AG09319 (cell line): ENCODE data around the gene ANKRD33B.
"Not testable (repeated sequence)": the region's sequence is repeated elsewhere in the genome, so short reads cannot be mapped to it uniquely, and the experiment has no call there.

Experiments used
- DNase-seq: peaks from one replicate; pipeline ENCODE4 v3.0.0-alpha.2; 2010; ENCODE audit warnings: low read depth; ENCODE audit errors: extremely low read depth
- CTCF ChIP-seq: IDR thresholded peaks from 2 replicates; pipeline ENCODE4 v1.5.1; 2011; ENCODE audit warnings: low read depth, mild to moderate bottlenecking, inconsistent platforms, low read length, moderate library complexity

Gene ANKRD33B

GRCh38 chr5:10542055-10542550 lies 21.8 kb upstream of the ANKRD33B start:
- no peak for DNase-seq
- no peak for TF ChIP-seq CTCF

- no peak for TF ChIP-seq CTCF
- no peak for DNase-seq
Observed at GRCh38 chr5:10543585-10544040, 20.3 kb upstream of the ANKRD33B start.

DNA sequence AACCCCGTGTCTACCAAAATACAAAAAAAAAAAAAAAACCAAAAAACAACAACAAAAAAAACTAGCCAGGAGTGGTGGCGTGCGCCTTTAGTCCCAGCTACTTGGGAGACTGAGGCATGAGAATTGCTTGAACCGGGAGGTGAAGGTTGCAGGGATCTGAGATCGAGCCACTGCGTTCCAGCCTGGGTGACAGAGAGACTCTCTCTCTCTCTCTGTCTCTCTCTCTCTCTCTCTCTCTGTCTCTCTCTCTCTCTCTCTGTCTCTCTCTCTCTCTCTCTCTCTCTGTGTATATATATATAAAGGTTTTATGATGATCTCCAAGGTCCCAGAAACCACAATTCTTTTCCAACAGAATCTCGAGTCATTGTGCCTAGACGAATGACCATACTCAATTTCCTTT lies 18.8 kb upstream of the ANKRD33B start:
- DNase-seq: no peak
- no peak for TF ChIP-seq CTCF

GRCh38 chr5:10546186-10546585 lies 17.7 kb upstream of the ANKRD33B start:
- TF ChIP-seq CTCF: no peak
- no peak for DNase-seq

DNA sequence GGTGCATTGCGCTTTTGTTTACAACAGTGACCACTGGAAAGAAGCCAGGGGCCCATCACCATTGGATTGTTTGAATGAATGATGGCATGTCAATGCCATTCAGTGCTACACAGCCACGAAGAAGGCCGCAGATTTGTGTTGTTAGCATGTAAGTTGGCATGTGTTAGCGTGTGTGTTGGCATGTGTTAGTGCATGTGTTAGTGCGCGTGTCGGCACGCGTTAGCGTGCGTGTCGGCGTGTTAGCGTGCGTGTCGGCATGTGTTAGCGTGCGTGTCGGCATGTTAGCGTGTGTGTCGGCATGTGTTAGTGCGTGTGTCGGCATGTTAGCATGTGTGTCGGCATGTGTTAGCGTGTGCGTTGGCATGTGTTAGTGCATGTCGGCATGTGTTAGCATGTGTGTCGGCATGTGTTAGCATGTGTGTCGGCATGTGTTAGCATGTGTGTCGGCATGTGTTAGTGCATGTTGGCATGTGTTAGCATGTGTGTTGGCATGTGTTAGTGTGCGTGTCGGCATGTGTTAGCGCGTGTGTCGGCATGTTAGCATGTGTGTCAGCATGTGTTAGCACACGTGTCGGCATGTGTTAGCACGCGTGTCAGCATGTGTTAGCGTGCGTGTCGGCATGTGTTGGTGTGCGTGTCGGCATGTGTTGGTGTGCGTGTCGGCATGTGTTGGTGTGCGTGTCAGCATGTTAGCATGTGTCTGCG lies 15.3 kb upstream of the ANKRD33B start:
- TF ChIP-seq CTCF: no peak
- DNase-seq: no peak

DNA sequence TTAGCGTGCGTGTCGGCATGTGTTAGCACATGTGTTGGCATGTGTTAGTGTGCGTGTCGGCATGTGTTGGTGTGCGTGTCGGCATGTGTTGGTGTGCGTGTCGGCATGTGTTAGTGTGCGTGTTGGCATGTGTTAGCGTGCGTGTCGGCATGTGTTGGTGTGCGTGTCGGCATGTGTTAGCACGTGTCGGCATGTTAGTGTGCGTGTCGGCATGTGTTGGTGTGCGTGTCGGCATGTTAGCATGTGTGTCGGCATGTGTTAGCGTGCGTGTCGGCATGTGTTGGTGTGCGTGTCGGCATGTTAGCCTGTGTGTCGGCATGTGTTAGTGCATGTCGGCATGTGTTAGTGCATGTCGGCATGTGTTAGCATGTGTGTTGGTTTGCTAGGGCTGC lies 14.8 kb upstream of the ANKRD33B start:
- not testable (repeated sequence) for DNase-seq

- no peak for TF ChIP-seq CTCF
- no peak for DNase-seq
Observed at GRCh38 chr5:10550222-10550995, 13.5 kb upstream of the ANKRD33B start.
